ENCODE results near the gene MYO5B.

The MYO5B gene

DNA sequence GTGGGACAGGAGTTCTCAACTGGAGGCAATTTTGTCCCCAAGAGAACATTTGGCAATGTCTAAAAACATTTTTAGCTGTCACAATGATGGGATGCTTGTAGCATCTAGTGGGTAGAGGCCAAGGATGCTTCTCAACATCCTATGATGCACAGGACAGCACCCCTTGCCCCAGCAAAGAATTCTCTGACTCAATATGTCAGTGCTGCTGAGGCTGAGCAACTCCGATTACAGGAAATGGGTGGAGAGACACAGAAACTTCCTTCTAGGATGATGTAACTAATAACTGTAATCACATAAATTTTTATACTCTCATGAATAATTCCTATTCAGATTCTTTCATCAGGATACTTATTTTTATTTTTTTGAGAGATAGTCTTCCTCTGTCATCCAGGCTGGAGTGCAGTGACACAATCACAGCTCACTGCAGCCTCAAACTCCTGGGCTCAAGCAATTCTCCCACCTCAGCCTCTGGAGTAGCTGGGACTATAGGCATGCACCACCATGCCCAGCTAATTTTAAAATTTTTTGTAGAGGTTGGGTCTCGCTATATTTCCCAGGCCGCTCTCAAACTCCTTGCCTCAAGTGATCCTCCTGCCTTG lies 261.3 kb downstream of the MYO5B start:
- TF ChIP-seq, protein P1, sequence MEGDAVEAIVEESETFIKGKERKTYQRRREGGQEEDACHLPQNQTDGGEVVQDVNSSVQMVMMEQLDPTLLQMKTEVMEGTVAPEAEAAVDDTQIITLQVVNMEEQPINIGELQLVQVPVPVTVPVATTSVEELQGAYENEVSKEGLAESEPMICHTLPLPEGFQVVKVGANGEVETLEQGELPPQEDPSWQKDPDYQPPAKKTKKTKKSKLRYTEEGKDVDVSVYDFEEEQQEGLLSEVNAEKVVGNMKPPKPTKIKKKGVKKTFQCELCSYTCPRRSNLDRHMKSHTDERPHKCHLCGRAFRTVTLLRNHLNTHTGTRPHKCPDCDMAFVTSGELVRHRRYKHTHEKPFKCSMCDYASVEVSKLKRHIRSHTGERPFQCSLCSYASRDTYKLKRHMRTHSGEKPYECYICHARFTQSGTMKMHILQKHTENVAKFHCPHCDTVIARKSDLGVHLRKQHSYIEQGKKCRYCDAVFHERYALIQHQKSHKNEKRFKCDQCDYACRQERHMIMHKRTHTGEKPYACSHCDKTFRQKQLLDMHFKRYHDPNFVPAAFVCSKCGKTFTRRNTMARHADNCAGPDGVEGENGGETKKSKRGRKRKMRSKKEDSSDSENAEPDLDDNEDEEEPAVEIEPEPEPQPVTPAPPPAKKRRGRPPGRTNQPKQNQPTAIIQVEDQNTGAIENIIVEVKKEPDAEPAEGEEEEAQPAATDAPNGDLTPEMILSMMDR (IDR thresholded peaks at IDR 0.05; ENCODE audit: control insufficient read depth, extremely low read depth, insufficient read depth) = no peak
- H3K4me3 ChIP-seq (ENCODE audit: low read depth, low read length) = no peak overlapping the region
- DNase-seq (ENCODE audit: low read depth) = no peak

DNA sequence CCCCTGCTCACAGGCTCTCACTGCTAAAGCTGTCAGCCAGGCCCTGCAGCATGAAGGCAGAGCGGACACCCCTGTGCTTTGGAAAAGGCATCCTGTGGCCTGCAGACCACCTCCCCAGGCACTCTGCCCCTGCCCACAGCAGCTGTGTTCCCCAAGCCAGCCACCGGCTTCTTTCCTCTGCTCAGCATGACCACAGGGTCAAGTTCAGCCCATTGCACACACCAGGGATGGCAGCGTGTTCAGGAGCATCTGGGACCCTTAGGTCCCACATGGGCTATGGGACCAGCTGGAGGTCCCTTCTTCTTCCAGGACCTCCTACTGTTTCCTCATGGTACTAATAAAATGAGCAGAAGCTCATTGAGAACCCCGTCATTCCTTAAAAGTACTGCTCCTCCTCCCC lies 263.2 kb downstream of the MYO5B start:
- H3K4me3 ChIP-seq (ENCODE audit: low read depth, low read length) = no peak overlapping the region
- TF ChIP-seq, protein P1 (IDR thresholded peaks at IDR 0.05; ENCODE audit: control insufficient read depth, extremely low read depth, insufficient read depth) = no peak
- no peak for DNase-seq (ENCODE audit: low read depth)

DNA sequence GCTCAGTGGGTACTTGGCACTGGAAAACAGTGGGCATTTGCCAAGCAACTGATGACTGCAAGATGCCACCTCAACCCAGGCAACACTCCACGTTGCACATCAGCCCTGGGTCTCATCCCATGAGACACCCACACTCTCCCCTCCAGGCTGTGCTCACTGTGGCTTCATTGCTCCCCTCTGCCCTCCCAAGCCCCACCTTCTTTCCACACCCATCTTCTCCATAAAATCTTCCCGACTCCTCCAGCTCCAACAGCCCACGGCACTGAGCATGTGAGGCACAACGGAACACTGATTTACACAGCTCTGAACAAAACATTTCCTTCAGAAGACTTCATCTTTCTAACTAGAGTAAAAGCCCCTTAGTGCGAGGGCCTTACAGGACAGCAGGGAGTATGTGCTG lies 263.8 kb downstream of the MYO5B start:
- DNase-seq (ENCODE audit: low read depth) = no peak
- H3K4me3 ChIP-seq (ENCODE audit: low read depth, low read length) = no peak overlapping the region
- TF ChIP-seq, protein P1 (IDR thresholded peaks at IDR 0.05; ENCODE audit: control insufficient read depth, extremely low read depth, insufficient read depth) = no peak

DNA sequence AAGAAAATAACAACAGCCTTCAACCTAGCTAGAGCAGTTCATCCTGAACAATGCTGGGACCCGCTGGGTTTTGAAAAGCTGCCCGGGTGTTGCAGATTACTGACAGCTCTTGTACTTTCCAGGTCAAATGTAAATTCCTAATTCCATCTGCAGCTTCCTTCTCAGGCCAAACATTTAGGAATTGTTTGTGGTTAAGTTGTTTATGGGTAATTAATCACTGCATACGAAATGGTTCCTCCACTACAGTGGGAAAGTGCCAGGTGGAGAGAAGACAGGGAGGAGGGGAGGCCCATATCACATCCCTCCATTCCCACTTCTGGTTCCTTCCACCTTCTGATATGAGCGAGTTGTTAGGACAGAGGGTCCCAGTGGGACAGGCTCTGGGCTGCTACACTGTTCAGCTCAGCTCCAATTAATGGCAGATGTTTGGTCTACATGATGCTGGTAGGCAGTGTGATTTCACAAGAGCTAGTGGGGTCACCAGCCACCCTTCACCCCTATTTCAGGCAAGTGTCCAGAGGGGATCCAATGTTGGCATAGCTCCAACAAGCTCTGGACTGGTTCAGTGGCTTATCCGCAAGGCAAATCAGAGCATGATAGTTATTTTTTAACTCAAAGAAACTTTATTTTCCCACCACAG lies 268.7 kb downstream of the MYO5B start:
- TF ChIP-seq, protein P1 (IDR thresholded peaks at IDR 0.05; ENCODE audit: control insufficient read depth, extremely low read depth, insufficient read depth) = no peak
- DNase-seq (ENCODE audit: low read depth) = no peak
- H3K4me3 ChIP-seq (ENCODE audit: low read depth, low read length) = no peak overlapping the region

DNA sequence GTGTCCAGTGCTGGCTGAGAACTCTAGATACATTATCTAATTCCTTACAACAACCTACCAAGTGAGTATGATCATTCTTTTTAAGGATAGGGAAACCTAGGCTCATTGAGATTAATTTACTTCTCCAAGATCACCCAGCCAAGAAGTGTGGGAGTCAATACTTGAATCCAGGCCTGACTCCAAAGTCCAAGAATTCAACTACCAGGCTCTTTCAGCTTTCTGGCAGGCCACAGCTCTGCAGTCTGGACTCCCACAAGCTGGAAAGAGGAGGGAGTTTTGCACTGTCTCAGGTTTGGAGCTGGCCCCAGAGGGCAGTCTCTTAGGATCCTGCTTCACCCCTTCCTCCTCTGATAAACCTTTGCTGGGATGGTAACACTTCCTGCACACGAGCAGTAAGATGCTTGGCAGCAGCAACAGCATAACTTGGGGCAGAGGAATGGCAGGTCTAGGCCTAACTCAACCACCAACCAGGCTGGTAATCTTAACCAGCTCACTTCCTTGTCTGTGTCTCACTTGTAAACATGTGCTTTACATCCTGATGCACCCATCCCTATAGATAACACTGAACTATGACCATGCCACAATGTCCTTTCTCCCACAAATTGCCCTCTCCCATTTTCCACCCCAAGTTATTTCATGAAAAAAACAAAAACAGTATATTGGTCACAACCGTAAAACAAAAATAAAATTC lies 270.5 kb downstream of the MYO5B start:
- H3K4me3 ChIP-seq (ENCODE audit: low read depth, low read length) = no peak overlapping the region
- TF ChIP-seq, protein P1 (IDR thresholded peaks at IDR 0.05; ENCODE audit: control insufficient read depth, extremely low read depth, insufficient read depth) = no peak
- no peak for DNase-seq (ENCODE audit: low read depth)

DNA sequence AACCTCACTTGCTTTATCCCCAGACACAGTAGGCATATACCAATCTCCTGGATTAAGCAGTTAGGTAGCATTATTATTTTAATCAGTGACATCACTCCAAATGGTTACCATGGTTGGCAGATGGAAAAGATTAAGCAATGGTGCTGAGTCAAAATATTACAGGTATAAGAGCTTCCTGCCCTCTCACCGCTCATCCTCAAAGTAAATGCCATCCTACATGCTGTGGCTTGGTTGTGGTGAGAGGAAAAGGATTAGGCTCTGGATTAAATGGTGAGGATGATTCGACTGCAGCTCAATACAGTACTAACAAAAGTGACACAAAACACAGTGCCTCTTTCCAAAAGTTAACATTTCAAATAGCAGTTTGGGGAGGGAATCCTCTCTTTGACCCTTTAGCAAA lies 272.7 kb downstream of the MYO5B start:
- no peak overlapping the region for H3K4me3 ChIP-seq (ENCODE audit: low read depth, low read length)
- DNase-seq (ENCODE audit: low read depth) = no peak
- TF ChIP-seq, protein P1 (IDR thresholded peaks at IDR 0.05; ENCODE audit: control insufficient read depth, extremely low read depth, insufficient read depth) = no peak
